AG08396 (cell line): ENCODE data around the gene GTF3C1.
A peak's percentile ranks its signal among the peaks of the same experiment; 100 is the strongest.
"Not testable (repeated sequence)": the region's sequence is repeated elsewhere in the genome, so short reads cannot be mapped to it uniquely, and the experiment has no call there.

Experiments used
- DNase-seq: peaks from one replicate; pipeline ENCODE4 v3.0.0; 2012; ENCODE audit warnings: low spot score, mixed read lengths

Gene GTF3C1

GRCh38 chr16:27549746-27550581 lies at the start of gene GTF3C1, which contains the start of gene KATNIP:
GTF3C1 (minus strand) TSS chr16:27549913; CDS start chr16:27549890, 23 bp downstream.
KATNIP (plus strand) TSS chr16:27550144; CDS start chr16:27550171, 27 bp downstream.
- peak; percentile 100 for DNase-seq

GRCh38 chr16:27598931-27599565 lies 49.3 kb upstream of the GTF3C1 start:
- DNase-seq: no peak

- no peak for DNase-seq
Measured at GRCh38 chr16:27598220-27598619, 48.5 kb upstream of the GTF3C1 start.

- no peak for DNase-seq
Measured at GRCh38 chr16:27597361-27597760, 47.6 kb upstream of the GTF3C1 start.

GRCh38 chr16:27596411-27596810 lies 46.7 kb upstream of the GTF3C1 start:
- no peak for DNase-seq

GRCh38 chr16:27595993-27596392 lies 46.3 kb upstream of the GTF3C1 start:
- DNase-seq: no peak

- no peak for DNase-seq
Measured at GRCh38 chr16:27595475-27595874, 45.8 kb upstream of the GTF3C1 start.

GRCh38 chr16:27591837-27592236 lies 42.1 kb upstream of the GTF3C1 start:
- no peak for DNase-seq

GRCh38 chr16:27588057-27588456 lies 38.3 kb upstream of the GTF3C1 start:
- no peak for DNase-seq

- no peak for DNase-seq
Measured at GRCh38 chr16:27586711-27587110, 37.0 kb upstream of the GTF3C1 start.

- no peak for DNase-seq
Measured at GRCh38 chr16:27585200-27585599, 35.5 kb upstream of the GTF3C1 start.

- no peak for DNase-seq
Measured at GRCh38 chr16:27583634-27584033, 33.9 kb upstream of the GTF3C1 start.

- DNase-seq: no peak
Measured at GRCh38 chr16:27582883-27583282, 33.2 kb upstream of the GTF3C1 start.

- DNase-seq: no peak
Measured at GRCh38 chr16:27579087-27579980, 29.6 kb upstream of the GTF3C1 start.

- no peak for DNase-seq
Measured at GRCh38 chr16:27576729-27577128, 27.0 kb upstream of the GTF3C1 start.

- DNase-seq: no peak
Measured at GRCh38 chr16:27572711-27573110, 23.0 kb upstream of the GTF3C1 start.

- no peak for DNase-seq
Measured at GRCh38 chr16:27571433-27572326, 22.0 kb upstream of the GTF3C1 start.

GRCh38 chr16:27570986-27571385 lies 21.3 kb upstream of the GTF3C1 start:
- not testable (repeated sequence) for DNase-seq

GRCh38 chr16:27568077-27568476 lies 18.4 kb upstream of the GTF3C1 start:
- no peak for DNase-seq

GRCh38 chr16:27566417-27566816 lies 16.7 kb upstream of the GTF3C1 start:
- no peak for DNase-seq

GRCh38 chr16:27564224-27564623 lies 14.5 kb upstream of the GTF3C1 start:
- DNase-seq: no peak
